GM11168 (cell line): ENCODE measurements around the gene CLOCK.

Experiments used
- in situ Hi-C: fragments of 300-500 bp; cut with MboI; formaldehyde crosslinking; loops from one replicate; pipeline ENCODE4 v1.12.0; 2022; ENCODE audit warnings: low sequenced_read_pairs; ENCODE audit not compliant: unreplicated experiment

The CLOCK gene

GRCh38 chr4:55437356-55437796 is 109.3 kb downstream of the CLOCK start:
- in situ Hi-C loops, result no loop called here

DNA sequence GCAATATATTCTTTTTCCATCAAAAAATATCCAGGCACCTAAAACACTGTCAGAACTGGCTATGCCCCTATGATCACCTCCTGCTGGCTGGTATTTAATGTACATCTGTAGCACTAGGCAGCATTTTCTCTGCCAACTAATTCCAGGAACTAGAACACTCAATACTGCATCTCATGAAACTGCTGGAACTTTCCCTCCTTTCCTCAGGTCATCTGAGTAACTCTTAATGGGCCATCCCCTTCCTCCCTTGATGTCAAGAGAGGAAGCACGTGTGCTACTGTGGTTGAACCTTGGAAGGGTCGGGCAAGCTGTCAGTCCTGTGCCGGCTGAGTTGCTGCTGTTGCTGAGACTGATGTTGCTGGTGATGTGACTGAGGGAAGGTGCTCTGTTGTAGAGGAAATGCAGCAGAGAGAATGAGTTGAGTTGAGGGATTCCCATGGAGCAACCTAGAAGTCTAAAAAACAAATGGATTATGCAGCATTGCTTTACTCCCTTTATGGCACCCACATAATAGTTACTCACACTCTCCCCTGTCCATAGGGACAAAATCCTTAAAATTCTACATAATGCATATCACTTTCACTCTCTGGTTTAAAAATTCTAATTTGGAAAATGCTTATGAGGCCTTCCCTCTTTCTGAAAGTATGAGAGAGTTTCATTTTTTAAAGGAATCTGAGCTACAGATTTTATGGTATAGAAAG is 111.4 kb downstream of the CLOCK start:
- in situ Hi-C loops, result no loop called here

- in situ Hi-C loops, result no loop called here
These were observed 114.9 kb downstream of the CLOCK start for GRCh38 chr4:55431710-55432336.

DNA sequence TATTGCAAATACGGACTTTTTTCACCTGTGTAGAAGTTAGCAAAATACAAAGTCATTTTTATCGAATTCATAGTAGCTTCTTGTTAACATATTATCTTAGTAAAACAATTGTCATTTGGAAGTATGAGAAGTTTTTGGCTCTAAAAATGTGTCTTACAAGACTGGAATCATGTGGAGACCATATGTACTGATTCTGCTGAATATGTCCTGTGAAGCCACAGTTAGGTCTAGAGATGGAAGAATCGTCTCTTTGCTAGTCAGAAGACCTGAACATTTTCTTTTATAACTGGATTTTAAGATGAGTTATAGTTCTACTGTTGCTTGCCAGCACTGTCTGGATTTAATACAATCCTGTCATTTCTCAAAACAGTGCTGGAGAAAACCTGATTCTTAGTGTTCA is 121.9 kb downstream of the CLOCK start:
- in situ Hi-C loops, result no loop called here

- in situ Hi-C loops, result no loop called here
These were observed 130.5 kb downstream of the CLOCK start for GRCh38 chr4:55416176-55416575.

DNA sequence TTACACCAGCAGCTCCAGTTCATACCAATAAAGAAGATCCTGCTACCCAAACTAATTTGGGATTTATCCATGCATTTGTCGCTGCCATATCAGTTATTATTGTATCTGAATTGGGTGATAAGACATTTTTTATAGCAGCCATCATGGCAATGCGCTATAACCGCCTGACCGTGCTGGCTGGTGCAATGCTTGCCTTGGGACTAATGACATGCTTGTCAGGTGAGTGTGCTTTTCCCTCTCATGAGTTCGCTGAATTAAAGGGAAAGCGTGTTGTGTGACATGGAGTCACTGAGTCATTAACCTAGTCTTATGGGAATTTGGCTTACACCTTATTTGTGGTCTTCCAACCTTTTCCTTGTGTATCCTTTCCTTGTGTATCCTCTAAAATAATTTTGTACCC is 135.1 kb downstream of the CLOCK start:
- in situ Hi-C loops, result no loop called here

- in situ Hi-C loops, result no loop called here
These were observed 136.3 kb downstream of the CLOCK start for GRCh38 chr4:55410431-55410830.

GRCh38 chr4:55409468-55410171 is 137.1 kb downstream of the CLOCK start:
- in situ Hi-C loops, result no loop called here

- in situ Hi-C loops, result no loop called here
These were observed 138.9 kb downstream of the CLOCK start for GRCh38 chr4:55407764-55408163.

DNA sequence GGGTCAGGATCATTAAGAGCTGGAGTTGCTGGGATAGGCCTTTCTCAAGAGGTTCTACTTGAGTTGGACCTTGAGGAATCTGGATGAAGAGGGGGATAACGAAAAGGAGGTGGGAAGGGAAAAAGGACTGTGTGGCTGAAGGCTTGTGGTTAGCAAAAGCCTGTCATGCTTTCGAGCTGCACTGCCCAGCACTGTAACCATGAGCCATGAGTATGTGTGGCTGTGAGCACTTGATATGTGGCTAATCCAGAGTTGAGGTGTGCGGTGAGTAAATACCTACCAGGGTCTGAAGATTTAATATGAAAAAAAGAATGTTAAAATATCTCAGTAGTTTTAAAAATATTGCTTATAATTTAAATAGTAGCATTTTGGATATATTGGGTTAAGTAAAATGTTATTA is 139.6 kb downstream of the CLOCK start:
- in situ Hi-C loops, result no loop called here

DNA sequence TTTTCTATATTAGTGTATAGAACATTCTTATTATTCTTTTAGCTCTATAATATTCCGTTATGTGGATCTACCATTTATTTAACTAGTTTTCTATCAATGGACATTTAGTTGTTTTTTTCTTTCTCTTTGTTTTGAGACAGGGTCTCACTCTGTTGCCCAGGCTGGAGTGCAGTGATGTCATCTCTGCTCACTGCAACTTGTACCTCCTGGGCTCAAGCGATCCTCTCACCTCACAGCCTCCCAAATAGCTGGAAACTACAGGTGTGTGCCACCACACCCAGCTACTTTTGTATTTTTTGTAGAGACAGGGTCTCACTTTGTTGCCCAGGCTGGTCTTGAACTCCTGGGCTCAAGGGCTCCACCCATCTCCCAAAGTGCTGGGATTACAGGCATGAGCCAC is 140.2 kb downstream of the CLOCK start:
- in situ Hi-C loops, result no loop called here

DNA sequence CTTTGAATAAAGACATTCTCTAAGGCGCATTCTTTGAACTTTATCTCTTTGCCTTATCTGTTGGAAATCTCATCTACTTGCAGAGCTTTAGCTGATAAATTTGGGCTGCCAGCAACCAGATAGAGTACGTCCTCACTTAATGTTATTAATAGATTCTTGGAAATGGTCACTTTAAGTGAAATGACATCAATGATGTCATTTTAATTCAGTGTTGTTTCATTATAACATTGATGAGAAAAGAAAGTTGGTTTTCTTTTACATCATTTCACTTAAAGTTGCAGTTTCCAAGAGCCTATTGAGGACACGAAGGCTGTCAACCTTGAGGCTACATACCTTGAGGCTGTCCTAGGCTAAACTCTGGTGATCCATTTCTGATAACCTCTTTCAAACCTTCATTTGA is 141.6 kb downstream of the CLOCK start:
- in situ Hi-C loops, result no loop called here

- in situ Hi-C loops, result no loop called here
These were observed 147.1 kb downstream of the CLOCK start for GRCh38 chr4:55399581-55399980.

- in situ Hi-C loops, result no loop called here
These were observed 147.7 kb downstream of the CLOCK start for GRCh38 chr4:55398966-55399365.

- in situ Hi-C loops, result no loop called here
These were observed 148.2 kb downstream of the CLOCK start for GRCh38 chr4:55398461-55398860.

GRCh38 chr4:55397520-55398321 is 149.0 kb downstream of the CLOCK start:
- in situ Hi-C loops, result no loop called here

GRCh38 chr4:55397126-55397436 is 149.6 kb downstream of the CLOCK start:
- in situ Hi-C loops, result no loop called here

GRCh38 chr4:55396308-55397125 is 150.2 kb downstream of the CLOCK start:
- in situ Hi-C loops, result no loop called here

GRCh38 chr4:55395529-55396307 is 151.0 kb downstream of the CLOCK start, which contains the start of gene TMEM165:
Gene TMEM165, plus strand, starts transcription at chr4:55395957. Its CDS starts 233 bp downstream, at chr4:55396190.
- in situ Hi-C loops, result no loop called here
